IMR-90 (cell line): ENCODE data around the gene PIP4K2A. TPM values are rescaled to one million over a fixed set of nuclear protein-coding genes. Genes with fewer than 3 reads are reported as not detected.

ENCODE experiments used
- ATAC-seq: fragments of 200-7000 bp; cut with Tn5 transposase; 2 replicates; pipeline ENCODE4 v1.9.1; 2020; ENCODE audit warnings: low read depth, mild to moderate bottlenecking, moderate library complexity
- BruUV-seq: library from RNA; stranded (reverse); fragments of 400-500 nt; replicated peaks from 2 replicates; lab custom pipeline; 2021; lab: Mats Ljungman, UMichigan
- CTCF ChIA-PET: fragments of 300-600 bp; formaldehyde crosslinking; extraction: SDS; loops from one replicate; lab custom pipeline; 2021; ENCODE audit warnings: antibody characterized with exemption; lab: Yijun Ruan, JAX
- POLR2A ChIA-PET: fragments of 300-600 bp; sonication (Branson Sonifier 250); formaldehyde crosslinking; loops from one replicate; lab custom pipeline; 2022; ENCODE audit warnings: antibody characterized with exemption; ENCODE audit not compliant: unreplicated experiment; lab: Charles Lee
- DNase-seq: peaks from one replicate; pipeline ENCODE4 v3.0.0; 2013
- H2AFZ ChIP-seq: replicated peaks from 2 replicates; pipeline ENCODE3; 2013; ENCODE audit warnings: low read length, mild to moderate bottlenecking; ENCODE audit not compliant: poor library complexity
- H2AK5ac ChIP-seq: 2 replicates; pipeline ENCODE4 v1.6.1; 2013; ENCODE audit warnings: low read depth, low read length, inconsistent platforms
- H2AK9ac ChIP-seq: replicated peaks from 2 replicates; pipeline ENCODE3; 2013; ENCODE audit warnings: mild to moderate bottlenecking, low read depth, low read length, moderate library complexity; ENCODE audit not compliant: poor library complexity
- H2BK120ac ChIP-seq: 2 replicates; pipeline ENCODE4 v1.6.1; 2013; ENCODE audit warnings: low read depth, low read length, inconsistent platforms
- H2BK15ac ChIP-seq: 3 replicates; pipeline ENCODE4 v1.6.1; 2013; ENCODE audit warnings: low read depth, low read length, inconsistent platforms
- H2BK20ac ChIP-seq: 2 replicates; pipeline ENCODE4 v1.6.1; 2013; ENCODE audit warnings: low read depth, mild to moderate bottlenecking, inconsistent platforms, low read length, moderate library complexity
- H2BK5ac ChIP-seq: 2 replicates; pipeline ENCODE4 v1.6.1; 2013; ENCODE audit warnings: mild to moderate bottlenecking, low read depth, low read length, inconsistent platforms; ENCODE audit not compliant: poor library complexity, severe bottlenecking
- H3K14ac ChIP-seq: replicated peaks from 2 replicates; pipeline ENCODE4 v1.6.1; 2013; ENCODE audit warnings: low read depth, low read length, inconsistent platforms
- H3K18ac ChIP-seq: 2 replicates; pipeline ENCODE4 v1.6.1; 2013; ENCODE audit warnings: low read depth, low read length, control low read depth
- H3K23ac ChIP-seq: 2 replicates; pipeline ENCODE4 v1.6.1; 2013; ENCODE audit warnings: low read depth, low read length, inconsistent platforms
- H3K27ac ChIP-seq: 2 replicates; pipeline ENCODE4 v1.5.1; 2013; ENCODE audit warnings: mild to moderate bottlenecking, control low read depth, low read length; ENCODE audit not compliant: insufficient read depth
- H3K27me3 ChIP-seq: 2 replicates; pipeline ENCODE4 v1.6.1; 2013; ENCODE audit warnings: low read length; ENCODE audit not compliant: control insufficient read depth, insufficient read depth
- H3K36me3 ChIP-seq: 2 replicates; pipeline ENCODE4 v1.6.1; 2013; ENCODE audit warnings: low read length, mixed read lengths; ENCODE audit not compliant: control insufficient read depth, insufficient read depth
- H3K4ac ChIP-seq: 2 replicates; pipeline ENCODE4 v1.6.1; 2013; ENCODE audit warnings: low read depth, low read length, inconsistent platforms
- H3K4me1 ChIP-seq: 2 replicates; pipeline ENCODE4 v1.6.1; 2013; ENCODE audit warnings: low read length, mixed read lengths; ENCODE audit not compliant: control insufficient read depth, insufficient read depth
- H3K4me2 ChIP-seq: 2 replicates; pipeline ENCODE4 v1.6.1; 2013; ENCODE audit warnings: low read depth, mild to moderate bottlenecking, control low read depth, low read length, moderate library complexity
- H3K4me3 ChIP-seq: 2 replicates; pipeline ENCODE4 v1.5.1; 2013; ENCODE audit warnings: low read depth, mild to moderate bottlenecking, control low read depth, low read length, moderate library complexity; ENCODE audit not compliant: insufficient read depth
- H3K56ac ChIP-seq: 2 replicates; pipeline ENCODE4 v1.6.1; 2013; ENCODE audit warnings: low read length, inconsistent platforms; ENCODE audit not compliant: insufficient read depth; ENCODE audit errors: extremely low read depth
- H3K79me1 ChIP-seq, 2 experiments: 2 replicates each; pipeline ENCODE4 v1.6.1; 2013; ENCODE audit warnings: low read length in 2 of 2, inconsistent platforms in 1 of 2, low read depth in 1 of 2
- H3K9ac ChIP-seq: 2 replicates; pipeline ENCODE4 v1.6.1; 2013; ENCODE audit warnings: low read depth, low read length, control low read depth
- H3K9me1 ChIP-seq: 2 replicates; pipeline ENCODE4 v1.6.1; 2013; ENCODE audit warnings: low read length, inconsistent platforms; ENCODE audit not compliant: insufficient read depth
- H3K9me3 ChIP-seq: 2 replicates; pipeline ENCODE4 v1.6.1; 2013; ENCODE audit warnings: low read length; ENCODE audit not compliant: control insufficient read depth, insufficient read depth
- H4K20me1 ChIP-seq: 2 replicates; pipeline ENCODE4 v1.6.1; 2013; ENCODE audit warnings: low read length, inconsistent platforms; ENCODE audit not compliant: insufficient read depth
- H4K5ac ChIP-seq: 2 replicates; pipeline ENCODE4 v1.6.1; 2013; ENCODE audit warnings: mild to moderate bottlenecking, low read depth, low read length, control low read depth
- H4K8ac ChIP-seq, 2 experiments: 2 replicates each; pipeline ENCODE4 v1.6.1; 2013; ENCODE audit warnings: low read depth in 2 of 2, low read length in 2 of 2, control low read depth in 1 of 2, inconsistent platforms in 1 of 2
- H4K91ac ChIP-seq: 2 replicates; pipeline ENCODE4 v1.6.1; 2013; ENCODE audit warnings: low read depth, low read length, inconsistent platforms; ENCODE audit not compliant: insufficient read depth
- BHLHE40 ChIP-seq: fragments of 150-350 bp; IDR thresholded peaks from 2 replicates; pipeline ENCODE4 v1.6.1; 2016; ENCODE audit warnings: mild to moderate bottlenecking, low read depth, low read length
- CEBPB ChIP-seq: IDR thresholded peaks from 2 replicates; pipeline ENCODE4 v1.6.1; 2012; ENCODE audit warnings: low read depth, low read length, improper control_type of control experiment
- FOS ChIP-seq: fragments of 150-350 bp; IDR thresholded peaks from 2 replicates; pipeline ENCODE4 v1.6.1; 2016; ENCODE audit warnings: low read depth, low read length
- MAFK ChIP-seq: IDR thresholded peaks from 2 replicates; pipeline ENCODE4 v1.6.1; 2012; ENCODE audit warnings: low read depth, low read length, improper control_type of control experiment
- RCOR1 ChIP-seq: IDR thresholded peaks from 2 replicates; pipeline ENCODE4 v1.6.1; 2012; ENCODE audit warnings: mild to moderate bottlenecking, low read length, improper control_type of control experiment; ENCODE audit not compliant: insufficient replicate concordance
- WGBS, 2 experiments: methylation state at CpG; one replicate each; pipeline versions ENCODE4 v1.1.5 to v1.1.7; 2013; ENCODE audit warnings: missing lambda C conversion rate in 2 of 2; ENCODE audit not compliant: insufficient read length in 1 of 2; ENCODE audit errors: extremely low coverage in 2 of 2; 5-methylcytosine and 5-hydroxymethylcytosine counted together
- dilution Hi-C: fragments of 300-500 bp; cut with HindIII; formaldehyde crosslinking; loops from one replicate; pipeline ENCODE4 v1.14.3; 2018; ENCODE audit warnings: low sequenced_read_pairs; ENCODE audit not compliant: unreplicated experiment
- in situ Hi-C: fragments of 300-500 bp; cut with MboI; formaldehyde crosslinking; loops from 3 replicates; pipeline ENCODE4 v1.14.3; 2019; ENCODE audit warnings: low sequenced_read_pairs, inconsistent platforms, mixed read lengths
- intact Hi-C: fragments of 100-400 bp; cut with micrococcal nuclease; formaldehyde crosslinking; loops from 2 replicates; pipeline ENCODE4 v1.10.0; 2022
- polyA plus RNA-seq, 3 experiments: library from polyadenylated mRNA; depleted of rRNA; stranded (reverse); fragments of >200 nt; gene quantifications; 2 replicates each; pipeline ENCODE4 v1.2.3, GENCODE V29; 2012; ENCODE audit warnings: low replicate concordance in 1 of 3
- total RNA-seq: library from RNA; depleted of rRNA; stranded (reverse); fragments of >200 nt; gene quantifications from 2 replicates; pipeline ENCODE4 v1.2.3, GENCODE V29; 2012

The PIP4K2A gene
- total and polyA plus RNA-seq, 2 of the 4 experiments (the other 2 are of a cell fraction): 9.8 to 18.1 TPM

GRCh38 chr10:22599048-22599561, 115.3 kb downstream of the PIP4K2A start:
- intact Hi-C loops (loop anchor here (5.0 to 10.0 kb wide), 2 partner anchors 113 to 216 kb away; partner anchors contain the start of gene PIP4K2A), in situ Hi-C loops (loop anchor here (25.0 kb wide), 1 partner anchor 213 kb away; no protein-coding TSS in a partner anchor), dilution Hi-C loops (no loop called here)
- H3K4me1 ChIP-seq: peaks cover 15% of the 10 kb centered on the region
- peak overlapping the region; percentile 68; the same call in 1 of the 2 replicates for H2AK5ac ChIP-seq
- POLR2A ChIA-PET: no interaction called here
- peak; percentile 88 for DNase-seq
- H2AK9ac ChIP-seq: peak overlapping the region; percentile 87
- no peak overlapping the region for H3K4me3 ChIP-seq
- H3K27me3 ChIP-seq: no peaks in the 10 kb centered on the region
- H3K9me1 ChIP-seq: peaks cover 24% of the 10 kb centered on the region
- H2BK20ac ChIP-seq: peak overlapping the region; percentile 90
- H4K8ac ChIP-seq: peak overlapping the region in 1 of 2 experiments; percentile 32; a peak in 2 of 4 replicates
- no TSS peak for BruUV-seq
- H3K14ac ChIP-seq: peak overlapping the region; percentile 64
- peak overlapping the region; percentile 89 for H3K4ac ChIP-seq
- H2BK5ac ChIP-seq: peak overlapping the region; percentile 72
- H2BK15ac ChIP-seq: peak overlapping the region; percentile 31; the same call in 2 of the 3 replicates
- TF ChIP-seq CEBPB (peak; percentile 71), BHLHE40 (peak; percentile 55; the same call in 1 of the 2 replicates), RCOR1 (no peak), MAFK (0 out of 2 replicates have a peak, but pooled peaks have one; percentile 26), FOS (peak; percentile 98)
- CTCF ChIA-PET: no interaction called here
- peak overlapping the region; percentile 74 for H3K23ac ChIP-seq
- no peak overlapping the region for H3K9ac ChIP-seq
- peak overlapping the region; percentile 0; the same call in 1 of the 2 replicates for H4K5ac ChIP-seq
- H3K79me1 ChIP-seq: peaks cover 14 to 64% of the 10 kb centered on the region in 2 experiments
- H3K36me3 ChIP-seq: peaks cover 1% of the 10 kb centered on the region; the same call in 1 of the 2 replicates
- peak overlapping the region; percentile 6 for H3K18ac ChIP-seq
- H2BK120ac ChIP-seq: peak overlapping the region; percentile 92
- peak overlapping the region; percentile 49; the same call in 1 of the 2 replicates for H3K27ac ChIP-seq
- H3K9me3 ChIP-seq: no peaks in the 10 kb centered on the region
- H2AFZ ChIP-seq: peak overlapping the region; percentile 6
- H4K20me1 ChIP-seq: peaks cover 4% of the 10 kb centered on the region; the same call in 1 of the 2 replicates
- peak overlapping the region; percentile 47 for H4K91ac ChIP-seq
- H3K4me2 ChIP-seq: peak overlapping the region; percentile 61
- whole genome bisulfite sequencing, 2 experiments: 17% methylated on average over 2 of the region's 4 CpGs; no CpG with 5 or more reads in 1 of the 2 experiments
- peak; percentile 84 for ATAC-seq
- H3K56ac ChIP-seq: no peak overlapping the region
